CD1c-positive myeloid dendritic cell (primary cell): ENCODE results near the gene SPINK5.

ENCODE experiments used
- DNase-seq: peaks from one replicate; pipeline ENCODE4 v3.0.0-alpha.2; 2016; ENCODE audit errors: extremely low spot score

The SPINK5 gene

DNA sequence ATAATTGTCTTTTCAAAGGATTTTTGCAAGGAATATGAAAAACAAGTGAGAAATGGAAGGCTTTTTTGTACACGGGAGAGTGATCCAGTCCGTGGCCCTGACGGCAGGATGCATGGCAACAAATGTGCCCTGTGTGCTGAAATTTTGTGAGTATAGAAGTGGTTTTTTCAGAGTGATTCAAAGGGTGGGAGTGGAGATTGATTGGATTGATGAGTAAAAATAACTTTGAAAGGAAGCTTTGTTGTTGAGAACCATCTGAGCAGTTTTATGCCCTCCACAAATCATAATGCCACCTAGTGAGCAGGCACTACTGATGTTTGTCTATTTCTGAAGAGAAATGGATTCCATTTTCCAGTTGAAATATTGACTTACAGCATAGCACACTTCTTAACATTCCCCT is 30.6 kb downstream of the SPINK5 start:
- no peak for DNase-seq

DNA sequence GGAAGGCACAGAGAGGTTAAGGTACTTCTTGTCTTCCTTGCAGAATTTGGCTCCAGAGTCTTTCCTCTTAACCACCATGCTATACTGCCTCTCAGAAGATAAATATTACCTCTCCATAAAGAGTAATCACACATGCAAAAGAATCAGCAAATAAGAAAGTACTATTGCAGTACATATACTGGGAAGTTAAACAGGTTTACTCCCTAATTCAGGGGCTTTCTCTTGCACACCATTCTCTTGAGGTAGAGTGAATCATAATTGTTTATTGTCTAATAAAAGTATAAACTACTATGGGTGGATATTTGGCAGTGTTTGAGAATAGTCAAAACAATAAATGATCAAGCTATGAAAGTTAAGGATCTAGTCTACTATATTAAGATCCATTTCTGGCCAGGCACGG is 40.4 kb downstream of the SPINK5 start:
- no peak for DNase-seq

DNA sequence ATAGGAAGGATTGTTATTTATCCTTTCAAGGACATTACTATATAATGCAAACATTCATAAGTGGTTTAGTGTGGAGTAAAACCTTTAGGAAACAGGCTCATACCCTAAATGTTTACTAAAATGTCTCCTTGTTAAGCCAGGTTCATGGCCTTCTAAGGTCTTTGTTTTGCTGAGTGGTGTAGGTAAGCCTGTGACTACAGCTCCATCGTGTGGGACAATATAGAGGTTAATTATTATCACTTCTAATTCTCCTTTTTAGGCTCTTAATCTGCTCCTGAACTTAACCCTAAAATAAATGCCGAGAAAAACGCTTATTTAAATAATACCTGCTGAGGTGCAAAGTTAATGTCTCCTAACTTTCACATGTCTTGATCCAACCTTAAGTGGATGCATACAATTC is 43.8 kb downstream of the SPINK5 start:
- DNase-seq = no peak

DNA sequence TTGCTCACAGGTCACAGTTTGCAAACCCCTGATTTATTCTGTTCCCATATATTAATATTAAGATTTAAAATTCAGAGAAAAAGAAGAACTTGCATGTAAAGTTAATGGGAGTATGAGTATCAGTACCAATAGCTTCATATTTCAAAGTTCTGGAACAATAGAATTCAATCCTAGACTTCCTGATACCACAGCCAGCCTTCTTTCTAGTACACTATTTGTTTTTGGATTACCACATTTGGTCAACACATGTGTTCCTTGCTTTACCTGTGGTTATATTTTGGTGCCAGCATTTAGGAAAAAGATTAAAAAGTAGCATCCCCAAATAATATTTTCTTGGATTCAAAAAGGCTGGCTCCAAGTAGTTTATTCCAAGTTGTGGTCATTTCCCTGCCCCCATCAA is 49.5 kb downstream of the SPINK5 start:
- no peak for DNase-seq

DNA sequence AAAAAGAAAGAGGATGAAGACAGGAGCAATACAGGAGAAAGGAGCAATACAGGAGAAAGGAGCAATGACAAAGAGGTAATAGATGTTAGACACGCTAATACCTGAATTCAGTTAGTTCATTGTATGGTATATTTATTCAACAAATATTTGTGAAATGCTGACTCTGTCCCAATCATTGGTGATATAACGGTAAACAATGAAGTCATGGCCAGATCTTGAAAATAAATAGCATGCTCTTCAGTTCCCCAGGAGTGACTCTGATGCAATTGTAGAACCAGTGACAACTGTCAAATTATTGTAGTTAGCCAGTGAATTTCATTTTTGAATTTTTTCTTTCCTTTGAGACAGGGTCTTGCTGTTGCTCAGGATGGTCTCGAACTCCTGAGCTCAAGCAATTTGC is 56.5 kb downstream of the SPINK5 start:
- DNase-seq = no peak

DNA sequence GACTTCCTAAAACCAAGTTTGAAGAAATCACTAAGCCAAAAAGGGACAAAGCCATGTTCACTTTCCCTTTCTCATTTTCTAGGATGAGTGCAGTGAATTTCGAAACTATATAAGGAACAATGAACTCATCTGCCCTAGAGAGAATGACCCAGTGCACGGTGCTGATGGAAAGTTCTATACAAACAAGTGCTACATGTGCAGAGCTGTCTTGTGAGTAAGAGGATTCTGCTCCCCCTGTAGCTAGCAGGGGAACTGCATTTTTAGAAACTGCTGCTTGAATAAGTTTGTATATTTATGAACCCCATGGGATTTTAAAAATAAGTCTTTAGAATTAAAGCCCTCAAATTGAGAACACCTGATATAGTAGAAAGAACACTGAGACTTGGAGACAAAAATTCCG is 61.9 kb downstream of the SPINK5 start:
- no peak for DNase-seq

GRCh38 chr5:148135091-148136048 is 71.6 kb downstream of the SPINK5 start:
- no peak for DNase-seq

GRCh38 chr5:148140846-148141245 is 77.1 kb downstream of the SPINK5 start:
- no peak for DNase-seq

DNA sequence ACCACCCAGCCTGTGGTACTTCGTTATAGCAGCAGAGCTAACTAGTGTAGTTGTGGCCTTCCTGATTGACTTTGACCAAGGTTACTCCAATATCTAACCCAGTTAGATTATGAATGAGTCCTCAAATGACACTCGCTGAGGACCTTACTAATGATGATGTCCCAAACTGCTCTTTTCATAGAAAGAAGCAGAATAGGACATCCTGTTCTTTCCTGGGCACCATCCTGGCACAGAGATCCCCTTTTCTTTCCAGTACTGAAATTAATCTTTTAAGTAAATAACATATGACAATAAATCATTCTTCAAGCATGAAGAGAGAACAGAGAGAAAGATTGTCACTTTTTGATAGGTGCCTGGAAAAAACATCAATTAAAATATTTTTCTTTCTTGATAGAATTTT is 77.9 kb downstream of the SPINK5 start:
- DNase-seq = no peak

DNA sequence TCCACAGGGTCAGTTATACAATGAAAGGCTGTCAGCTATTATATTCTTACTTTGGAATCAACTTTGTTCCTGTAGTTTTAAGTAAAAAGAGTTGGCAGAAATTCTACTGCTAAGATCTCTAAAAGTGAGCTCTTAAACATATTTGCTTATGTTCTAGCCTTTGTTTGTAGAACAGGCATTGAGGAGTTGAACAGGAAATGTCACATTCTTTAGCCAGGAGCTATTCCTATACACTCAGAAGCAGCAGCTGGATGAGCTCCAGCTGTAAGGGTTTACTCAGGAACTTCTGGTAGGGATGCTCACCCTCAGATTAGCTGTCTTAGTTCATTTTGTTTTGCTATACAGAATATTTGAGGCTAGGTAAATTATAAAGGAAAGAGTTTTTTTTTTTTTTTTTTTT is 82.1 kb downstream of the SPINK5 start:
- DNase-seq = no peak

DNA sequence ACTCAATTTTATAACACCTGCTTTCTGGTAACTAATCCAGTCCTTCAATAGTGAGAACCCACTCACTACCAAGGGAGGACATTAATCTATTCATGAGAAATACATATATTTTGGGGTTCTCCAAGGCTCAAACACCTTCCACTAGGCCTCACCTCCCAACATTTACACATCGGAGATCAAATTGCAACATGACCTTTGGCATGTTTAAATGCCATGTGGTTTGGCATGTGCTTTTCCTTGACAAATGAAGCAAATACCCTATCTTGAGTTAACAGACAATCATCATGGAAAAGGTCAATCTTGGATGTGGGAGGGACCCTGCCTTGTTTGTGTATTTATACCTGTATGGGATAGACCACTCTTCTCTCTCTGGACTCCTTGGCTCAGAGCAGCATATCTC is 82.7 kb downstream of the SPINK5 start:
- no peak for DNase-seq

- DNase-seq = no peak
These were observed 83.6 kb downstream of the SPINK5 start for GRCh38 chr5:148147415-148147814.

DNA sequence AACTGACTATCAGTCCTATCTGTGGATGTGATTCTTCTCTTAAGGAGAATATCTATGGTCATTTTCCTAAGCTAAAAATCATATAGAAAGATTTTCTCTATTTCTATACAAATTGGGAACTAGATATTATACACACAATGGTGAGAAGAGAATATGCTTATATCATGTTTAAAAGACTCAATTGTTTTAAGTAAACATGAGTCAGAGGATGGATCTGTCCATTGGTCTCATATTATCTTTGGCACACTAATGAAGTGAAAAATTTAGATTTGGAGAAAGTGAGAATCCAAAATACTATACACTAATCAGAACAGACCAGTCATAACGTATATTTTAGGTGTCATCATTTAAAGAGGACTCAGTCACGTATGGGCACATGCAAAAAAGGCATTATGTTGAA is 88.1 kb downstream of the SPINK5 start:
- DNase-seq = no peak

DNA sequence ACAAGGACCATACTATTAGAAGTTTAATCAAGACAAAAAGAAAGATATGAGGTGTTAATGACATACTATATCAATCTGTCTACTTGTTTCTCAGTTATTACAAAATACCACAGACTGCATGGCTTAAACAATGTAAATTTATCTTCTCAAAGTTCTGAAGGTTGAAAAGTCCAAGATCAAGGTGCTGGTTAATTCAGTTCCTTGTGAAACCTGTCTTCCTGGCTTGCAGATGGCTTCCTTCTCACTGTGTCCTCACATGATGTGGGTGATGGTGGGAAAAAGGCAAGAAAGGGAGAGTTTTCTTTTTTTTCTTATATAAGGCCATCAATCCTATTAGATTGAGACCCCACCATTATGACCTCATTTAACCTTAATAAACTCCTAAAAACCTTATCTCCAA is 89.0 kb downstream of the SPINK5 start:
- no peak for DNase-seq

- DNase-seq = no peak
These were observed 92.8 kb downstream of the SPINK5 start for GRCh38 chr5:148156609-148157008.

DNA sequence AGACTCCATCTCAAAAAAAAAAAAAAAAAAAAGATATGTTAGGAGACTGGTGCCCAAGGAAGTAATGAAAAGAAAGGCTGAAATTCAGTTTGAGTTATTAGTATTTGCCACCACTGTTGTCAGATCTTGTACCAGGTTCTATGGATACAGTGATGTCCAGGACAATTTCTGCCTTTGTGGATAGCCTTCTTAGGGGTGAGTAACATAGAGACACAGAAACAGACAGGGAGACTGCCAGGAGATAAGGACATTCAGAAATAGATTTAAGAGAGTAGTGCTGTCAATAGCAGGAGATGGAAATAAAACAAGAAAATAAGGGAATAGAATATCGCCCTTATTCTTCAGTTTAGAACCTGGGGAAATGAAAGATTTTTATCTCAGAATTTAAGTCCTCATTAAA is 98.3 kb downstream of the SPINK5 start:
- DNase-seq = no peak

- no peak for DNase-seq
These were observed 99.6 kb downstream of the SPINK5 start for GRCh38 chr5:148163345-148163744.

GRCh38 chr5:148166550-148167283 is 102.9 kb downstream of the SPINK5 start:
- DNase-seq = no peak

GRCh38 chr5:148168246-148168645 is 104.5 kb downstream of the SPINK5 start, which contains the start of gene SPINK14:
SPINK14 (plus strand) TSS chr5:148168546; CDS start chr5:148169733, 1,187 bp downstream.
- DNase-seq = no peak

DNA sequence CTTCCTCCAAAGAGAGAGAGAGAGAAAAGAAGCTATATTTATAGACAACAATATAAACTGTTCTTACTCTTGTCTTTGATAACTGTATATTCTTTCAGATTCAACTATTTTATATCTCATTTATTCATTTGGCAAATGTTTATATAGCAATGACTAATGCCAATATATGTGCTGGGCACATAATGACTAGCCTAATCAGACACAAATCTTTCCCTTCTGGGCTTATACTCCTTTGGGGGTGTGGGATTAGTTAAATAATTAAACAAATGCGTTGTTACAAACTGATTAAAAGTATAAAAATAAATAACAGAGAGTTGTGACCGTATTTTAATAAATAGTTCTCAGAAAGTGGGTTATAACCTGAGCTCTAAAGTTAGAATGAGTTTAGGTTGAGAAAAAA is 108.6 kb downstream of the SPINK5 start:
- DNase-seq = no peak

DNA sequence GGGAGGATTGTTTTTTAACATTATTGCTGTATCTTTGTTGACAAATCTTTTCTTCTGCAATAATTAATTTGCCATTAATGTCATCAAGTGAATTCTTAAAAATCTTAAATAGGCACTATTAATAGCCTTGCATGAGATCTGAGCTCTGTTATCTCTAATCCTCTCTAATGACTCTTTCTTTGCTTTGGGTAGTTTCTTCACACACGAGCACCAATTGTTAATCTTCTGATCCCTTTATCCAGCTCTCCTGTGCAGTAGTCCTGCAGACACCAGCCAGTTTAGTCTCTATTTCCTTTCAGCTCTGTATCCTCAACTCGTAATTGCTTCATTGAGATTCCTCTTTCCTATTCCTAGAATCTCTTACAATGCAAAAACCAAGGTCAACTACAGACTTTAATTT is 112.7 kb downstream of the SPINK5 start:
- no peak for DNase-seq

- DNase-seq = no peak
These were observed 113.4 kb downstream of the SPINK5 start for GRCh38 chr5:148177207-148177606.

DNA sequence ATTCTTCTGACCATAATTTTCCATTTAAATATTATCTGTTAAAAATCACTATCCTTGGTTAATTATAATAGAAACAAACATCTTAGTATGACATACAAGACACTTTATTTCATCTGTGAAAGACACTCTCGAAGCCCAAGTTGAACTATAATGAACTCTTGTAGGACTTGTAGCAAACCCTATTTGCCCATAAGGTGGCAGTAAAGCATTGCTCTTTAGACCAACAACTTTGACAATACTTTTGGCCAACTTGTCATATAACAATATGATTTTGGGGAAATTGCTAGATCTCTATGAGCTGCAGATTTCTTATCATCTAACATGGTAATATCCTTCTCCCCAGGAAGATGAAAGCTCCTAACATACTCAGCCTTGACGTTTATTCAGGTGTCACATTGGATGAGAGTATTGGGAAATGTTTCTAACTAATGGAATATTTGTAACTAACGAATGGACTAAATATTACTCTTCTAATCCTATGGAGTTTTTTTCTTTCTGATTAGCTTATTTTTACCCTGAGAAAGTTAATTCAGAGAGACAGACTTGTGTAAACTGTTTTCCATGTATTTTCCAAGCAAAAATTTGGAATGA is 115.5 kb downstream of the SPINK5 start:
- DNase-seq = peak; percentile 85
